ENCODE data around the gene RAG2. TPM values are rescaled to one million over a fixed set of nuclear protein-coding genes. Genes with fewer than 3 reads are reported as not detected.
A peak's percentile ranks its signal among the peaks of the same experiment; 100 is the strongest.

Gene RAG2
- total RNA-seq, 2 experiments from 2014 or later, result not detected

- Mint-ChIP-seq H3K4me3 (no peak overlapping the region), H3K9me3 (ENCODE audit: low read depth) (no peaks in the 10 kb centered on the region), H3K27me3 (peaks cover 6% of the 10 kb centered on the region), H3K36me3 (no peaks in the 10 kb centered on the region), H3K27ac (no peak overlapping the region), H3K4me1 (peaks cover 3% of the 10 kb centered on the region)
- CTCF ChIA-PET, result interaction anchor here (0.8 kb wide), 1 partner anchor 9 kb away, joined by 3 read pairs; no protein-coding TSS in a partner anchor
- DNase-seq (no peak), ATAC-seq (no peak)
Measured at GRCh38 chr11:36617543-36618362, 19.7 kb upstream of the RAG2 start.

- H3K27me3 Mint-ChIP-seq, result peaks cover 6% of the 10 kb centered on the region
- H3K4me3 Mint-ChIP-seq, result no peak overlapping the region
- DNase-seq (no peak), ATAC-seq (no peak)
- no peak overlapping the region for H3K27ac Mint-ChIP-seq
- CTCF ChIA-PET, result no interaction called here
- no peaks in the 10 kb centered on the region for H3K36me3 Mint-ChIP-seq
- H3K9me3 Mint-ChIP-seq (ENCODE audit: low read depth), result no peaks in the 10 kb centered on the region
- peaks cover 3% of the 10 kb centered on the region for H3K4me1 Mint-ChIP-seq
Measured at GRCh38 chr11:36615826-36616225, 17.8 kb upstream of the RAG2 start.

GRCh38 chr11:36609383-36609782 lies 11.3 kb upstream of the RAG2 start:
- H3K9me3 Mint-ChIP-seq (ENCODE audit: low read depth), result no peaks in the 10 kb centered on the region
- peaks cover 8% of the 10 kb centered on the region for H3K27me3 Mint-ChIP-seq
- H3K4me1 Mint-ChIP-seq, result peaks cover 2% of the 10 kb centered on the region
- no peak overlapping the region for H3K4me3 Mint-ChIP-seq
- ATAC-seq (no peak), DNase-seq (no peak)
- CTCF ChIA-PET, result interaction anchor here (1.6 to 2.0 kb wide), 2 partner anchors 8 to 62 kb away, joined by 3 to 5 read pairs; no protein-coding TSS in a partner anchor
- no peak overlapping the region for H3K27ac Mint-ChIP-seq
- H3K36me3 Mint-ChIP-seq, result no peaks in the 10 kb centered on the region

- no peaks in the 10 kb centered on the region for H3K36me3 Mint-ChIP-seq
- peaks cover 9% of the 10 kb centered on the region for H3K27me3 Mint-ChIP-seq
- H3K4me1 Mint-ChIP-seq, result peaks cover 2% of the 10 kb centered on the region
- H3K4me3 Mint-ChIP-seq, result no peak overlapping the region
- ATAC-seq (no peak), DNase-seq (no peak)
- CTCF ChIA-PET, result interaction anchor here (1.1 to 2.0 kb wide), 4 partner anchors 9 to 138 kb away, joined by 3 to 5 read pairs (median 4); no protein-coding TSS in a partner anchor
- H3K27ac Mint-ChIP-seq, result no peak overlapping the region
- H3K9me3 Mint-ChIP-seq (ENCODE audit: low read depth), result no peaks in the 10 kb centered on the region
Measured at GRCh38 chr11:36608491-36609199, 10.6 kb upstream of the RAG2 start.

DNA sequence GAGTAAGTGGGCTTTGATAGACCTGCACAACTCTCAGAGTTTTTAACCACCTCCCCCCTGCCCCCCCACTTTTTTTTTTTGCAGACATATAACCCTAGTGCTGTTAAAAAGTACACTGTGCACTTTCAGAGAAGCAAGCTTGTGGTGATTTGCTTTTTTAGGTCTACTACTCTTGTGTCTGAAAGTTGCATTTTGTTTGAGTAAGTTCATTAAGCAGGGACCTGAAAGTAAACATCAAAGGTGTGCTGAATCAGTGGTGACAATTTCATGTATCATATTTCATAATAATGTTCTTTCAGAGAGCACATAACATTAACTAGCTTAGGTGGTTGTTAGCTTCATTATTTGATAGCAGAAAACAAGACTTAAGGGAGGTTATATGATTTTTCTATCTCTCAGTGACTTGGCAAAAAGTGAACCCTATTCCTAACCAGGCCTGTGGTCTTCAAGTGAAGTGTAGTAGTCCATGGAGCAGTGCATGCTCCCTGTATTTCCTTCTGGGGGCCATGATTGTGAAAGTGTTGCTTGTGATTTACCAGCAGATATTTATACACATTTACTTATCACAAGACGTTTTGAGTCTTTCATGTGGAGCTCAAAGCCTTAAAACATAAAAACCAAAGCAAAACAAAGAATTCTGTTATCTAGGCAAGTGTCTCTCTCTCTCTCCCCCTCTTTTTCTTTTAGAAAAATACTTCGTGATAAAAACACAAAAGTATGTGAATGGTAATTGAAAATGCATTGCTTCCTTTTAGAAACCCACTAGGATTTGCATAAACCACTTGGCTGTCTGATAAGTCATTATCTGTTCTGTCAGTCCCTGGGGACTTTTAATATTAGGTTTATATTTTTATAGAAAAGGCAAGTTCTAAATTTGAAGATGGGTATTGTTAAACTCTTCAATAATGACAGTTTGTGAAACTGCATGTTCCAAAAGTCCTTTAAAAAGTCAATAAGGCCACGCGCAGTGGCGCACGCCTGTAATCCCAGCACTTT lies 7.5 kb upstream of the RAG2 start:
- H3K27me3 Mint-ChIP-seq, result peaks cover 15% of the 10 kb centered on the region
- peaks cover 2% of the 10 kb centered on the region for H3K4me1 Mint-ChIP-seq
- H3K27ac Mint-ChIP-seq, result no peak overlapping the region
- no peaks in the 10 kb centered on the region for H3K9me3 Mint-ChIP-seq (ENCODE audit: low read depth)
- CTCF ChIA-PET, result no interaction called here
- no peaks in the 10 kb centered on the region for H3K36me3 Mint-ChIP-seq
- H3K4me3 Mint-ChIP-seq, result no peak overlapping the region
- DNase-seq, result no peak
- ATAC-seq, result no peak

DNA sequence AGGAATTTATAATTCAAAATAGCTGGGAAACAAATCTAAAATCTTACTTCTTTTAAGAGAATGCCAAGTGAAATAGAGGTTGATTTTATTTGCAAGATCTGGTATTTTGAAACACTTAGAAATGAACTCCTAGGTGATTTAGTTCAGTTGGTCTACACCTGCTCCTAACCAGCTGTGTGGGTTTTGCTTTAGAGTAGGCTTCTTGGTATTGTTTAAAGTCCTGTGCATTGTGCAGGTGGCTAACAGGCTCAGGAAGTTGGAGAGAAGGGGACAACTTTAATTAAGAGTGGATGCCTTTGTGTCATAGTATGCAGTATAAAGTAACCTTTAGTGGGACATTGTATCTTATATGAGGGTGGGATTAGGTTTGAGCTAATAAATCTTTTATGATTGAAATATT lies 4.1 kb upstream of the RAG2 start:
- ATAC-seq, result no peak
- Mint-ChIP-seq H3K4me1 (peaks cover 2% of the 10 kb centered on the region), H3K36me3 (no peaks in the 10 kb centered on the region), H3K9me3 (ENCODE audit: low read depth) (no peaks in the 10 kb centered on the region), H3K27me3 (peaks cover 11% of the 10 kb centered on the region), H3K27ac (no peak overlapping the region), H3K4me3 (no peak overlapping the region)
- CTCF ChIA-PET, result interaction anchor here (1.5 kb wide), 1 partner anchor 14 kb away, joined by 3 read pairs; no protein-coding TSS in a partner anchor
- no peak for DNase-seq

GRCh38 chr11:36601155-36601554 lies 3.1 kb upstream of the RAG2 start:
- CTCF ChIA-PET, result interaction anchor here (1.5 kb wide), 1 partner anchor 13 kb away, joined by 3 read pairs; no protein-coding TSS in a partner anchor
- Mint-ChIP-seq H3K27me3 (peaks cover 11% of the 10 kb centered on the region), H3K4me3 (no peak overlapping the region), H3K9me3 (ENCODE audit: low read depth) (no peaks in the 10 kb centered on the region), H3K36me3 (no peaks in the 10 kb centered on the region), H3K4me1 (peaks cover 2% of the 10 kb centered on the region), H3K27ac (no peak overlapping the region)
- ATAC-seq, result no peak
- DNase-seq, result no peak

GRCh38 chr11:36600180-36600579 lies 2.1 kb upstream of the RAG2 start:
- H3K27me3 Mint-ChIP-seq, result peaks cover 15% of the 10 kb centered on the region
- H3K4me1 Mint-ChIP-seq, result no peaks in the 10 kb centered on the region
- no peaks in the 10 kb centered on the region for H3K9me3 Mint-ChIP-seq (ENCODE audit: low read depth)
- CTCF ChIA-PET, result no interaction called here
- no peak overlapping the region for H3K4me3 Mint-ChIP-seq
- H3K27ac Mint-ChIP-seq, result no peak overlapping the region
- H3K36me3 Mint-ChIP-seq, result no peaks in the 10 kb centered on the region
- no peak for DNase-seq
- no peak for ATAC-seq

DNA sequence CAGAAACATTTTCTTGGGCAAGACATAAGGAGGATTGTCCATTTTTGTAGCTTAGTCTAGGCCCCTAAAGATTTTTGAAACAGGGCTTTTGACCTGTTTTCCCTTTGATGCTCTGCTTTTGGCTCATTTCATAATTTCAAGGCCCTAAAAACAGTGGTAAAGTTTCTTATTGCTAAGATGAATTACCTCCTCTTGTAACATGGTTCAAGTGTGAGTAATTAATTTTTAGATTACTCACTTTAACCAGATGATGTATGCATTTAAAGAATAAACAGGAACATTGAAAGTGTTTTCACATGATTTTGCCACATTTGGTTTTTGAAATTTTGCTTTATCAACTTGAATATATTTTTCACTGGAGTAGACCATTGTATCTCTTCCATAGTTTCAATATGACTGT lies 1.2 kb downstream of the RAG2 start:
- Mint-ChIP-seq H3K36me3 (no peaks in the 10 kb centered on the region), H3K4me3 (no peak overlapping the region), H3K9me3 (ENCODE audit: low read depth) (no peaks in the 10 kb centered on the region), H3K4me1 (peaks cover 6% of the 10 kb centered on the region), H3K27me3 (peaks cover 32% of the 10 kb centered on the region), H3K27ac (no peak overlapping the region)
- no peak for DNase-seq
- no peak for ATAC-seq
- CTCF ChIA-PET, result no interaction called here

- CTCF ChIA-PET, result no interaction called here
- Mint-ChIP-seq H3K27ac (no peak within 1 kb of the TSS), H3K36me3 (no peaks in the 10 kb centered on the region), H3K9me3 (ENCODE audit: low read depth) (no peaks in the 10 kb centered on the region), H3K4me3 (peak within 1 kb of the TSS; percentile 86), H3K27me3 (peaks cover 49% of the 10 kb centered on the region), H3K4me1 (peaks cover 6% of the 10 kb centered on the region)
- ATAC-seq (peak; percentile 68), DNase-seq (peak; percentile 51)
Measured at GRCh38 chr11:36594316-36594989, 3.6 kb downstream of the RAG2 start, which contains the start of gene IFTAP. IFTAP (plus strand) TSS chr11:36594502; CDS start chr11:36610104, 15,602 bp downstream.

GRCh38 chr11:36591433-36591832 lies 6.6 kb downstream of the RAG2 start:
- no peaks in the 10 kb centered on the region for H3K9me3 Mint-ChIP-seq (ENCODE audit: low read depth)
- peaks cover 6% of the 10 kb centered on the region for H3K4me1 Mint-ChIP-seq
- CTCF ChIA-PET, result no interaction called here
- no peak for DNase-seq
- no peaks in the 10 kb centered on the region for H3K36me3 Mint-ChIP-seq
- H3K4me3 Mint-ChIP-seq, result no peak overlapping the region
- no peak overlapping the region for H3K27ac Mint-ChIP-seq
- ATAC-seq, result no peak
- H3K27me3 Mint-ChIP-seq, result peaks cover 58% of the 10 kb centered on the region

GRCh38 chr11:36590513-36590912 lies 7.5 kb downstream of the RAG2 start:
- no peak for ATAC-seq
- CTCF ChIA-PET, result no interaction called here
- Mint-ChIP-seq H3K27ac (no peak overlapping the region), H3K4me1 (peaks cover 6% of the 10 kb centered on the region), H3K9me3 (ENCODE audit: low read depth) (no peaks in the 10 kb centered on the region), H3K27me3 (peaks cover 57% of the 10 kb centered on the region), H3K36me3 (no peaks in the 10 kb centered on the region), H3K4me3 (no peak overlapping the region)
- DNase-seq, result no peak
